ENCODE results near the gene GRK6.

Gene GRK6

GRCh38 chr5:177491429-177491945 lies 65.0 kb downstream of the GRK6 start (continued):
- TF ChIP-seq BCL6B (tag by site-specific recombination; IDR thresholded peaks at IDR 0.05) = no peak
- no peak for TF ChIP-seq ZNF214 (tag by site-specific recombination; IDR thresholded peaks at IDR 0.05; ENCODE audit: borderline replicate concordance)
- TF ChIP-seq KLF1 (tag by site-specific recombination; IDR thresholded peaks at IDR 0.05) = peak; percentile 95
- TF ChIP-seq ZNF777 (tag by site-specific recombination; IDR thresholded peaks at IDR 0.05; ENCODE audit: borderline replicate concordance) = no peak
- peak; percentile 82 for TF ChIP-seq ZNF341 (tag by site-specific recombination; IDR thresholded peaks at IDR 0.05; ENCODE audit: low read depth)
- TF ChIP-seq ZBTB26 (tag by site-specific recombination; optimal IDR thresholded peaks at IDR 0.05) = no peak
- no peak for TF ChIP-seq ZNF2 (tag by site-specific recombination; IDR thresholded peaks at IDR 0.05)
- no peak for TF ChIP-seq ZFHX2 (tag by site-specific recombination; conservative IDR thresholded peaks at IDR 0.05)
- TF ChIP-seq ZNF16 (tag by site-specific recombination; IDR thresholded peaks at IDR 0.05; ENCODE audit: low read depth) = no peak
- 0 out of 2 replicates have a peak, but pooled peaks have one; percentile 45 for TF ChIP-seq KLF17 (tag by site-specific recombination; IDR thresholded peaks at IDR 0.05)
- no peak for TF ChIP-seq ZFP37 (tag by site-specific recombination; IDR thresholded peaks at IDR 0.05)
- no peak for TF ChIP-seq YY1 (tag by site-specific recombination; IDR thresholded peaks at IDR 0.05)
- no peak for TF ChIP-seq RBAK (tag by site-specific recombination; IDR thresholded peaks at IDR 0.05)
- no peak for TF ChIP-seq ZNF133 (tag by site-specific recombination; IDR thresholded peaks at IDR 0.05)
- TF ChIP-seq ZNF140 (tag by site-specific recombination; IDR thresholded peaks at IDR 0.05) = no peak
- TF ChIP-seq ZNF610 (tag by site-specific recombination; IDR thresholded peaks at IDR 0.05; ENCODE audit: borderline replicate concordance) = no peak
- TF ChIP-seq PATZ1 (tag by site-specific recombination; IDR thresholded peaks at IDR 0.05) = no peak

GRCh38 chr5:177491983-177492746 lies 65.7 kb downstream of the GRK6 start:
- CTCF ChIA-PET = interaction anchor here (0.6 to 1.8 kb wide), 10 partner anchors 9 to 349 kb away, joined by 3 to 11 read pairs (median 4); no protein-coding TSS in a partner anchor
- POLR2A ChIA-PET = interaction anchor here (0.9 to 6.7 kb wide), 3 partner anchors 12 to 36 kb away, joined by 5 to 106 read pairs (median 89); partner anchors contain the start of gene DOK3
- H3K4me3 ChIP-seq (ENCODE audit: low read depth, low read length) = no peak overlapping the region
- TF ChIP-seq ZNF76 (tag by site-specific recombination; IDR thresholded peaks at IDR 0.05; ENCODE audit: borderline replicate concordance, low read depth) = no peak
- TF ChIP-seq ZNF19 (tag by site-specific recombination; IDR thresholded peaks at IDR 0.05; ENCODE audit: low read depth) = no peak
- no peak for TF ChIP-seq ZNF394 (tag by site-specific recombination; IDR thresholded peaks at IDR 0.05; ENCODE audit: borderline replicate concordance)
- TF ChIP-seq BCL11A (tag by site-specific recombination; IDR thresholded peaks at IDR 0.05; ENCODE audit: low read depth) = no peak
- TF ChIP-seq ZNF148 (tag by site-specific recombination; IDR thresholded peaks at IDR 0.05; ENCODE audit: borderline replicate concordance) = no peak
- no peak for TF ChIP-seq ZNF580 (tag by site-specific recombination; IDR thresholded peaks at IDR 0.05)
- no peak for TF ChIP-seq IKZF3 (tag by site-specific recombination; IDR thresholded peaks at IDR 0.05)
- no peak for TF ChIP-seq ZNF112 (tag by site-specific recombination; IDR thresholded peaks at IDR 0.05)
- TF ChIP-seq YY2 (tag by site-specific recombination; IDR thresholded peaks at IDR 0.05) = no peak
- TF ChIP-seq ZNF544 (tag by site-specific recombination; IDR thresholded peaks at IDR 0.05) = no peak
- no peak for TF ChIP-seq MEIS1 (CRISPR knock-in tag; IDR thresholded peaks at IDR 0.05; ENCODE audit: borderline replicate concordance)

More at GRCh38 chr5:177491983-177492746, 65.7 kb downstream of the GRK6 start:
- Histone ChIP-seq H3K4me1 (ENCODE audit: control insufficient read depth, insufficient read depth, low read length) (peaks cover 20% of the 10 kb centered on the region), H3K36me3 (ENCODE audit: control insufficient read depth in 2 of 2, insufficient read depth in 1 of 2, low read length in 2 of 2) (peaks cover 9 to 70% of the 10 kb centered on the region in 2 experiments; a peak in 2 of 3 replicates), H3K9me3 (ENCODE audit: control insufficient read depth, insufficient read depth, low read depth, low read length) (no peaks in the 10 kb centered on the region), H3K27ac (ENCODE audit: extremely low read depth, low read depth, low read length) (no peak overlapping the region)
